ENCODE data around the gene GPAT3. TPM values are rescaled to one million over a fixed set of nuclear protein-coding genes. Genes with fewer than 3 reads are reported as not detected.

Gene GPAT3
- total RNA-seq, 4 donors from 2014 or later, result 3.7 to 7.5 (median 5.4) TPM

DNA sequence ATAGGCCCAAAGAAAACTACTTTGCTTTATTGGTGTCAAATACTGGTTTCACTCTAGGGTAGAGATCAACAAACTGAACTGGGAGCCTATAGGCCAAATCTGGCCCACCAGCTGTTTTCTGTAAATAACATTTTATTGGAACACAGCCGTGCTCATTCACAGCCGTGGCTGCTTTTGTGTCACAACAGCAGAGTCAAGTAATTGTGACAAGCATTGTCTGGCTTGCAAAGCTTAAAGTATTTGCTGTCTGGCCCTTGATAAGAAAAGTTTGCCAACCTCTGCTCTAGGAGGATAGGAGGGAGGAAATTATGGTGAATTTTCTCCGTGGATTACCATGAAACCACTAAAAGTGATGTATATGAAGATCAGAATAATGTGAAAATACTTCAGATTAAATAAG is 53.4 kb downstream of the GPAT3 start:
- H3K4me1 ChIP-seq, result no peaks in the 10 kb centered on the region
- DNase-seq (ENCODE audit: extremely low spot score), result no peak
- H3K27ac ChIP-seq (replicated peaks in 1 of 4), result no peak overlapping the region
- intact Hi-C loops (cut with DNase I), result no loop called here
- TF ChIP-seq CTCF (IDR thresholded peaks at IDR 0.05) (no peak), POLR2A (IDR thresholded peaks at IDR 0.05; ENCODE audit: low read depth) (no peak), EP300 (IDR thresholded peaks at IDR 0.05) (no peak), POLR2AphosphoS5 (IDR thresholded peaks at IDR 0.05) (no peak)
- H3K36me3 ChIP-seq, result peaks cover 0 to 30% (median 0%) of the 10 kb centered on the region in 4 donors
- H3K27me3 ChIP-seq, result no peaks in the 10 kb centered on the region
- 75% methylated on average over 3 of the region's 3 CpGs for WGBS
- H3K4me3 ChIP-seq, result no peak overlapping the region
- H3K9me3 ChIP-seq, result no peaks in the 10 kb centered on the region

DNA sequence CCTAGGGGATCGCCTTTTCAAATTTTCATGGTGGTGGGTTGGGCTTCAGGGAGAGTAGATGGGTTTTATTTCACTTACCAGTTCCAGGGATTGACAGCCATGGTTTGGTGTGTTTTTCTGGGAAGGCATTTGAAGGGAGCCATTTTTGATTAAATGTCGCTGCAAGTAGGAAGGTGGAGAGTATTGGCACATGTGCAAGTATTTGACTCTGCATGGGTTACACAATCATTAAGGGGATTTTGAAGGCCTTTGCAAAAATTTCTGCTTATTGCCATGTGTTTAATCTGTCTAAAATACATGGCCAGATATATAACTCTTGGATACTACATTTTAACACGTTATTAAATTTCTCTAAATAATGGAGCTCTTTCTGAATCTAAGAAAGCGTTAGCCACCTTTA is 55.1 kb downstream of the GPAT3 start:
- WGBS, result 98% methylated on average over 4 of the region's 4 CpGs
- Histone ChIP-seq H3K4me3 (no peak overlapping the region), H3K27ac (replicated peaks in 1 of 4) (no peak overlapping the region), H3K36me3 (peaks cover 0 to 47% (median 0%) of the 10 kb centered on the region in 4 donors), H3K4me1 (no peaks in the 10 kb centered on the region), H3K27me3 (no peaks in the 10 kb centered on the region), H3K9me3 (no peaks in the 10 kb centered on the region)
- TF ChIP-seq POLR2A (IDR thresholded peaks at IDR 0.05; ENCODE audit: low read depth) (no peak), POLR2AphosphoS5 (IDR thresholded peaks at IDR 0.05) (no peak), EP300 (IDR thresholded peaks at IDR 0.05) (no peak), CTCF (IDR thresholded peaks at IDR 0.05) (no peak)
- DNase-seq (ENCODE audit: extremely low spot score), result no peak
- intact Hi-C loops (cut with DNase I), result no loop called here

GRCh38 chr4:83591730-83592129 is 55.8 kb downstream of the GPAT3 start:
- no peak for DNase-seq (ENCODE audit: extremely low spot score)
- Histone ChIP-seq H3K27me3 (no peaks in the 10 kb centered on the region), H3K4me1 (no peaks in the 10 kb centered on the region), H3K4me3 (no peak overlapping the region), H3K36me3 (peaks cover 0 to 53% (median 0%) of the 10 kb centered on the region in 4 donors), H3K27ac (replicated peaks in 1 of 4) (no peak overlapping the region), H3K9me3 (no peaks in the 10 kb centered on the region)
- TF ChIP-seq POLR2A (IDR thresholded peaks at IDR 0.05; ENCODE audit: low read depth), result no peak
- TF ChIP-seq CTCF (IDR thresholded peaks at IDR 0.05), result no peak
- TF ChIP-seq EP300 (IDR thresholded peaks at IDR 0.05), result no peak
- TF ChIP-seq POLR2AphosphoS5 (IDR thresholded peaks at IDR 0.05), result no peak
- intact Hi-C loops (cut with DNase I), result no loop called here
- WGBS, result 95% methylated on average over 1 of the region's 1 CpG

- Histone ChIP-seq H3K36me3 (peaks cover 0 to 63% (median 0%) of the 10 kb centered on the region in 4 donors), H3K9me3 (no peaks in the 10 kb centered on the region), H3K4me3 (no peak overlapping the region), H3K4me1 (peaks cover 0 to 8% (median 4%) of the 10 kb centered on the region in 4 donors), H3K27ac (replicated peaks in 1 of 4) (no peak overlapping the region), H3K27me3 (no peaks in the 10 kb centered on the region)
- intact Hi-C loops (cut with DNase I), result no loop called here
- TF ChIP-seq EP300 (IDR thresholded peaks at IDR 0.05) (no peak), CTCF (IDR thresholded peaks at IDR 0.05) (no peak), POLR2AphosphoS5 (IDR thresholded peaks at IDR 0.05) (no peak), POLR2A (IDR thresholded peaks at IDR 0.05; ENCODE audit: low read depth) (no peak)
- 81% methylated on average over 1 of the region's 1 CpG for WGBS
- no peak for DNase-seq (ENCODE audit: extremely low spot score)
Measured at GRCh38 chr4:83599183-83599582, 63.3 kb downstream of the GPAT3 start.

DNA sequence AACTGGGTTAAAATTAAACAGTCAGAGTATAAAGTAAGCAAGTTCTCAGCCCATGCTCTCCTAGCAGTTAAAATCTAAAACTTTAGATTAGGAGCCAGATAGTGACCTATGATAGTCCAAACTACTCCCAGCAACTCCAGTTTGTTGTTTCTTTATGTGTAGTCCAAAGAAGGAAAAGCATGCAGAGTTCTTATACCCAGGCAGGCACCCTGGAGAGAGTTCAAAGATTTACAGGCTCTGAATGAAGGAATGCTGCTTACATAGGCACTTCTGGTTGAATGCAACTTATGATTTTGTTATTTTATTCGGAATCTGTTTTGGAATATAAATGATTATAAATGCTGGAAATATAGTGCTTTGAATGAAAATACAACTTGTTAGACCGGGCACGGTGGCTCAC is 67.2 kb downstream of the GPAT3 start:
- Histone ChIP-seq H3K27ac (replicated peaks in 1 of 4) (no peak overlapping the region), H3K4me1 (peaks cover 3 to 8% (median 4%) of the 10 kb centered on the region in 4 donors), H3K36me3 (peaks cover 0 to 33% (median 0%) of the 10 kb centered on the region in 4 donors), H3K4me3 (no peak overlapping the region), H3K9me3 (no peaks in the 10 kb centered on the region), H3K27me3 (no peaks in the 10 kb centered on the region)
- no peak for DNase-seq (ENCODE audit: extremely low spot score)
- TF ChIP-seq POLR2AphosphoS5 (IDR thresholded peaks at IDR 0.05) (no peak), POLR2A (IDR thresholded peaks at IDR 0.05; ENCODE audit: low read depth) (no peak), CTCF (IDR thresholded peaks at IDR 0.05) (no peak), EP300 (IDR thresholded peaks at IDR 0.05) (no peak)
- WGBS, result 56% methylated on average over 3 of the region's 3 CpGs
- intact Hi-C loops (cut with DNase I), result no loop called here

Measured in esophagus muscularis mucosa (tissue), 4 donors.